ENCODE measurements around the gene ZBTB9.
A peak's percentile ranks its signal among the peaks of the same experiment; 100 is the strongest.

- TF ChIP-seq CTCF (IDR thresholded peaks at IDR 0.05) (peak in 4 of 6 experiments; percentile 27 to 54 (median 33)), POLR2A (IDR thresholded peaks at IDR 0.05) (no peak)
Measured at GRCh38 chr6:33407132-33407718, 47.2 kb upstream of the ZBTB9 start.

Measured in thyroid gland (tissue), 4 donors.